Suprapubic skin (tissue), 4 donors: ENCODE measurements around the gene GCC2.
"Not testable (repeated sequence)": the region's sequence is repeated elsewhere in the genome, so short reads cannot be mapped to it uniquely, and the experiment has no call there.

Experiments used
- EP300 ChIP-seq: sonication (generic); formaldehyde crosslinking; IDR thresholded peaks from one replicate; pipeline ENCODE4 v1.6.1; 2017; ENCODE audit warnings: antibody characterized with exemption
- POLR2A ChIP-seq, 2 donors: fragments of 450-650 bp; IDR thresholded peaks; one replicate each; pipeline ENCODE4 v1.6.1; 2017; ENCODE audit warnings: antibody characterized with exemption in 2 of 2, mild to moderate bottlenecking in 2 of 2, moderate library complexity in 2 of 2
- POLR2AphosphoS5 ChIP-seq, 3 donors: sonication (generic); formaldehyde crosslinking; IDR thresholded peaks; one replicate each; pipeline ENCODE4 v1.6.1; 2017; ENCODE audit warnings: antibody characterized with exemption in 3 of 3
- TF ChIP-seq, protein P1 (sequence below), 2 donors: fragments of 200-600 bp in 1 of 2; fragments of 450-650 bp in 1 of 2; sonication (generic) in 1 of 2; IDR thresholded peaks; one replicate each; pipeline ENCODE4 v1.5.1; 2016 to 2019; ENCODE audit warnings: antibody characterized with exemption in 2 of 2, mild to moderate bottlenecking in 1 of 2, moderate library complexity in 1 of 2

- TF ChIP-seq, protein P1, sequence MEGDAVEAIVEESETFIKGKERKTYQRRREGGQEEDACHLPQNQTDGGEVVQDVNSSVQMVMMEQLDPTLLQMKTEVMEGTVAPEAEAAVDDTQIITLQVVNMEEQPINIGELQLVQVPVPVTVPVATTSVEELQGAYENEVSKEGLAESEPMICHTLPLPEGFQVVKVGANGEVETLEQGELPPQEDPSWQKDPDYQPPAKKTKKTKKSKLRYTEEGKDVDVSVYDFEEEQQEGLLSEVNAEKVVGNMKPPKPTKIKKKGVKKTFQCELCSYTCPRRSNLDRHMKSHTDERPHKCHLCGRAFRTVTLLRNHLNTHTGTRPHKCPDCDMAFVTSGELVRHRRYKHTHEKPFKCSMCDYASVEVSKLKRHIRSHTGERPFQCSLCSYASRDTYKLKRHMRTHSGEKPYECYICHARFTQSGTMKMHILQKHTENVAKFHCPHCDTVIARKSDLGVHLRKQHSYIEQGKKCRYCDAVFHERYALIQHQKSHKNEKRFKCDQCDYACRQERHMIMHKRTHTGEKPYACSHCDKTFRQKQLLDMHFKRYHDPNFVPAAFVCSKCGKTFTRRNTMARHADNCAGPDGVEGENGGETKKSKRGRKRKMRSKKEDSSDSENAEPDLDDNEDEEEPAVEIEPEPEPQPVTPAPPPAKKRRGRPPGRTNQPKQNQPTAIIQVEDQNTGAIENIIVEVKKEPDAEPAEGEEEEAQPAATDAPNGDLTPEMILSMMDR (IDR thresholded peaks at IDR 0.05): not testable (repeated sequence)
- not testable (repeated sequence) for TF ChIP-seq EP300; POLR2A (IDR thresholded peaks at IDR 0.05); POLR2AphosphoS5 (IDR thresholded peaks at IDR 0.05)
Observed at GRCh38 chr2:108525258-108525657, 76.3 kb downstream of the GCC2 start.
